ENCODE results near the gene RBL1.

DNA sequence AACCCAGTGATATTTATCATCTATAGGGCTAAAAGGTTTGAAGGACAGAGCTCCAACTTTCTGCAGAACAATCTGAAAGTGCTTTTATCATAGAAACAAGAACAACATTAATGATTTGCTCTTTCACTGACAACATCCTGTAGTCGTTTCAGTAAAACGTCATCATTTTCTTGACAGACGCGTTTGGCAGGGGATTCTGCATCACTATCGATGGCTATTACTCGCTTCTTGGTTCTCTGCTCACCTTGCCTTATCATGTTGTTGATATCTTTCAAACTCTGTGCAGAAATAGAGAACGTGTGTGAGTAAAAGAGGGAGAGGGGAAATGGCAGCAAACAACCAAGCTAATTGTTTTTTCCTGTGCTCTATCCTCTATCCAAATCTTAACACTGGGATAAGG lies 97.1 kb downstream of the RBL1 start:
- no peak for TF ChIP-seq POLR2A (IDR thresholded peaks at IDR 0.05; ENCODE audit: low read depth, low read length)
- no peak for TF ChIP-seq TAF1 (IDR thresholded peaks at IDR 0.05; ENCODE audit: low read depth, low read length)
- no peak for TF ChIP-seq POLR2AphosphoS5 (IDR thresholded peaks at IDR 0.05; ENCODE audit: low read depth, low read length)

Data from GM12891 (cell line).